NCI-H2227 treated with DMSO at 0.1 percent for 48 hours (cell line): ENCODE data around the gene ARSA.
"Not testable (repeated sequence)": the region's sequence is repeated elsewhere in the genome, so short reads cannot be mapped to it uniquely, and the experiment has no call there.

Source experiments
- DNase-seq: peaks from one replicate; lab custom pipeline; 2025; lab: John Stamatoyannopoulos, UW

ARSA gene

GRCh38 chr22:50654664-50655063 is 26.7 kb upstream of the ARSA start:
- DNase-seq = not testable (repeated sequence)

DNA sequence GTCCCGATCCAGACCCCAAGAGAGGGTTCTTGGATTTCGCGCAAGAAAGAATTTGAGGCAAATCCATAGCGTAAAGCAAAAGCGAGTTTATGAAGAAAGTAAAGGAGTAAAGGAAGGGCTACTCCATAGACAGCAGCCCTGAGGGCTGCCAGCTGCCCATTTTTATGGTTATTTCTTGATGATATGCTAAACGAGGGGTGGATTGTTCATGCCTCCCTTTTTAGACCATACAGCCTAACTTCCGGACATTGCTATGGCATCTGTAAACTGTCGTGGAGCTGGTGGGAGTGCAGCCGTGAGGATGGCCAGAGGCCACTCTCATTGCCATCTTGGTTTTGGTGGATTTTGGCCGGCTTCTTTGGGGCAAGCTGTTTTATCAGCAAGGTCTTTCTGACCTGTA is 25.3 kb upstream of the ARSA start:
- no peak for DNase-seq

DNA sequence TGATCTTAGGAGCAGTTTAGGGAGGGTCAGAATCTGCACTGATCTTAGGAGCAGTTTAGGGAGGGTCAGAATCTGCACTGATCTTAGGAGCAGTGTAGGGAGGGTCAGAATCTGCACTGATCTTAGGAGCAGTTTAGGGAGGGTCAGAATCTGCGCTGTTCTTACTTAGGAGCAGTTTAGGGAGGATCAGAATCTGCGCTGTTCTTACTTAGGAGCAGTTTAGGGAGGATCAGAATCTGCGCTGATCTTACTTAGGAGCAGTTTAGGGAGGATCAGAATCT is 15.8 kb upstream of the ARSA start:
- DNase-seq = not testable (repeated sequence)

DNA sequence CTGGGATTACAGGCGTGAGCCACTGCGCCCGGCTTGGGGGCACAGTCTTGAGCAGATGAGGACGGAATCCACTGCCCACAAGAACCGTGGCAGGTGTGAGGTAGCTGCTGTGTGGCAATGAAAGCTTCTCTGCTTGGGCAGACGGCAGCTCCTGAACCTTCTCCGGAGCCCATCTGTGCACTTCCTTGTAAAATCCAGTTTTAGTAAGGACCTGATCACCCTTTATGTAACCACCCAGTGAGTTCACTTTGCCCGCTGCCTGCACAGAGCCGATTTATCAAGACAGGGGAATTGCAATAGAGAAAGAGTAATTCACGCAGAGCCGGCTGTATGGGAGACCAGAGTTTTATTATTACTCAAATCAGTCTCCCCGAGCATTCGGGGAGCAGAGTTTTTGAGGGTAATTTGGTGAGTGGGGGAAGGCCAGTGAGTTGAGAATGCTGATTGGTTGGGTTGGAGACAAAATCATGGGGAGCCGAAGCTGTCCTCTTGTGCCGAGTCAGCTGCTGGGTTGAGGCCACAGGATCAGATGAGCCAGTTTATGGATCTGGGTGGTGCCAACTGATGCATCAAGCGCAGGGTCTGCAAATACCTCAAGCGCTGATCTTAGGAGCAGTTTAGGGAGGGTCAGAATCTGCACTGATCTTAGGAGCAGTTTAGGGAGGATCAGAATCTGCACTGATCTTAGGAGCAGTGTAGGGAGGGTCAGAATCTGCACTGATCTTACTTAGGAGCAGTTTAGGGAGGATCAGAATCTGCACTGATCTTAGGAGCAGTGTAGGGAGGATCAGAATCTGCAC is 15.3 kb upstream of the ARSA start:
- DNase-seq = not testable (repeated sequence)

DNA sequence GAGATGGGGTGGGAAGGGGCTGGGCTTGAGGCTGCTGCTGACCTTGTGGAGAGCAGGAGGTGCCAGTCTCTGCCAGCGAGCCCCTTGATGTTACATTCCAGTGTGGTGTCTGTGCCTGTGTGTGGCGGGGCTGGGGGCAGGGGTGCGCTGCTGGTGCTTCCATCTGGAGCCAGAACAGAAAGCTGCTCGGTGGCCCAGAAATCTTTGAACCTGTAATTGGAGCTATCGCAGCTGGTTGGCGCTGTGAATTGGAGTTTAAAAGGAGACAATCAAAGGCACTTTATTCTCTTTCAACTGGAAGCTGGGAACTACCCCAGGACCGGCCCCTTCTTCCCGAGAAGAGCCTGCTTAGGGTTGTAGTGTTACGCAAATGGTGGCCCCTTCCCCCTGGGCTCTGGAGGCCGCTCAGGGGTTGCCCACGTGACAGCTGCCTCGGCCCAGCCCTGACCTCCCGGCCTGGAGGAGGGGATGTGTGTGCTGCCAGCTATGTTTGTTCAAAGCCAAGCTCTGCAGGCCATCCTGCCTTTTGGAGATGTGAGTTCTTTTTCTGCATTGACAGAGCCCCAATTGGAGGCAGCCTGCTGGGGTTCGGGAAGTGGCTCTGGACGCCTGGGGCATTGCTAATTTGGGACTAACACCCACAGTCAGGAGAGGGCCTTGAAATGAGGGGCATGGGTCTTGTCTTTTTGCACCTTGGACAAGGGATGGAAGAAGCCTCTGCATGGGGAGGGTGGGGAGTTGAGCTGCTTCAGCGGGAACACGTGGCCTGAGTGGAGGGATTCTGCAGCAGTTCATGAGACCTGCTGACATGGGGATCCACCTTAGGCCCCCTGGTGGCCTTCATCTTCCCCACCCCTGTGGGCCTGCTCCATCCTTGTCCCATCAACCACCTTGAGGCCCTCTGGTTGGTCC is 14.0 kb upstream of the ARSA start:
- no peak for DNase-seq

DNA sequence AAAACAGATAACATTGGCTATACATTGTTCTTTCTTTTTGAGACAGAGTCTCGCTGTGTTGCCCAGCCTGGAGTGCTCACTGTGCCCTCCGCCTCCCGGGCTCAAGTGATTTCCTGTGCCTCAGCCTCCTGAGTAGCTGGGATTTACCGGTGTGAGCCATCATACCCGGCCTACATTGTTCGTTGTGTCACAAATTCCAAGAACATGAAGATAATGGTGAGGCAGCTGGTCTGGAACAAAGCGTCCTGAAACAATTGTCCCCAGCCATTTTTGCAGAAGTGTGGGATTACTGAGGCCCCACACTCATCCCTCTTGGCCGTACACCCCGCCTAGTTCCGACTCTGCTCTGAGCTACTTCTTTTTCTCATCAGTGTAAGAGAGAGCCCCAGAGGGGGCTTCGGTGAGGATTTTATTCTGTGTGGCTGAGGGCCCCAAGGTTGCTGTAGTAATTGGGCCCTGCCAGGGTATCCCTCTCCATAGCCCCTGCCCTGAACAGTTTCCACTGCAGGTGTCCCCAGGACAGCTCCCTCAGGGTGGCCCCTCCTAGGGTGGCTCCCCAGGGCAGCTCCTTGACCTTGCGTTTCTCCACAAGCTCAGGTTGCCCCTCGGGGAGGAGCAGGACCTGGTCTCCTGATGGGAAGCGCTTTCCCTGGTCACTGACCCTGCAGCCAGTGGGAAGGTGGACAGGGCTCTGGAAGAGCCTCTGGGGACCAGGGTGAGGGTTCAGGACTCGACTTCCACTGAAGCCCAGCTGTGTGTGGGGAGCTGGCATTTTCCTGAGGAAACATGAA is 13.1 kb upstream of the ARSA start:
- no peak for DNase-seq

- not testable (repeated sequence) for DNase-seq
Measured at GRCh38 chr22:50640296-50640695, 12.3 kb upstream of the ARSA start.

GRCh38 chr22:50635591-50635990 is 7.6 kb upstream of the ARSA start:
- DNase-seq = no peak

DNA sequence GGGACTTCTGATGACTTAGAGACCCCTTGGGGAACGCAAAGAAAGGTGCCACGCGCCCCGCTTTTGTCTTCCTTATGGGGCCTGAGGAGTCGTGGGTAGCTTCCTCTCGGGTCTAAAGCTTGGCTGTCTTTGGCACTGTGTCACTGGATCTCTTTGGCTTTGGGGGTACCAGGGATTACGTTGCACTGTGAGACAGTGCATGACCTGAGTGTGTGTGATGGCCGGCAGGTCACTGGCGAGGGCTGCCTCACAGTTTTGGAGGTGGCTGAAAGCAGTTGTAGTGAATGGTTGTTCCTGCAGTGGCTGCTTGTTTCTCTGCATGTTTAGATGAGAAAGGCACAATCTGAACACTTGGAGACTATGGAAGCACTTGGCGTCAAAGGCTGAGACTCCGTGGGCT is 5.8 kb upstream of the ARSA start:
- DNase-seq = no peak

- DNase-seq = no peak
Measured at GRCh38 chr22:50633086-50633485, 5.1 kb upstream of the ARSA start.

DNA sequence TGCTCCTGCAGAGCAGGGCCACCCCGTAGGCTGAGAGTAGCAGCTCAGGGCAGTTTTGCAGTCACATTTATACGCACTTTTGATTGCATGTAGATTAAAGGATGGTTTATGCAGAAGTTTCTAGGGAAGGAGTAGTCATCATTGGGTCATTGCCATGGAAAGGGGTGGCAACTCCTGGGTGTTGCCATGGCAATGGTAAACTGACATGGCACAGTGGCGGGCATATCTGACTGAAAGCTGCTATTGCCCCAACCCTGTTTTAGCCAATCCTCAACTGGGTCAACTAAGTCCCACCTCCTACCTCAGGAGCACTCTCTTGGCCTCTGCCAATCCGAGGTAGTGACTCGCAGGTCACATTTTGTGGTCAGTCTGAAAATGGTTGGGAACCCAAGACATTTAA is 2.4 kb upstream of the ARSA start:
- DNase-seq = no peak

DNA sequence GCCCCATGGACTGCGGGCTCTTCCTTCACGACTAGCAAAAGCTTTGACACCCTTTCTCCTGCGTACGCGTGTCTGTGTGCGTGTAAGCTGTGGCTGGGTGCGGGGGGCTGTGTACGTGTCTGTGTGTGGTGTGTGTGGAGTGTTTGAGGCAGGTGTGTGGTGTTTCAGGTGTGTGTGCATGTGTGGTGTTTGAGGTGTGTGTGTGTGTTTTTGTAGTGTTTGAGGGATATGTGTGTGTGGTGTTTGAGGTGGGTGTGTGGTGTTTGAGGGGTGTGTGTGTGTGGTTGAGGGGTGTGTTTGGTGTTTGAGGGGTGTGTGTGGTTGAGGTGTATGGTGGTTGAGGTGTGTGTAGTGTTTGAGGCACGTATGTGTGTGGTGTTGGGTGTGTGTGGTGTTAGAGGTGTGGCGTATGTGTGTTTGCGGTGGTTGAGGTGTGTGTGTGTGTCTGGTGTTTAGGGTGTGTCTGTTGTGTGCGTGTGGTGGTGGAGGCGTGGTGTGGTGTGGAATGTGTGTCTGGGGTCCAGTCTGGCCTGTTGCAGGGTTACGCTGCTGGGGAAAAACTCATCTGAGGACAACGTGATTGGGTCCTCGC is 687 bp upstream of the ARSA start:
- no peak for DNase-seq

DNA sequence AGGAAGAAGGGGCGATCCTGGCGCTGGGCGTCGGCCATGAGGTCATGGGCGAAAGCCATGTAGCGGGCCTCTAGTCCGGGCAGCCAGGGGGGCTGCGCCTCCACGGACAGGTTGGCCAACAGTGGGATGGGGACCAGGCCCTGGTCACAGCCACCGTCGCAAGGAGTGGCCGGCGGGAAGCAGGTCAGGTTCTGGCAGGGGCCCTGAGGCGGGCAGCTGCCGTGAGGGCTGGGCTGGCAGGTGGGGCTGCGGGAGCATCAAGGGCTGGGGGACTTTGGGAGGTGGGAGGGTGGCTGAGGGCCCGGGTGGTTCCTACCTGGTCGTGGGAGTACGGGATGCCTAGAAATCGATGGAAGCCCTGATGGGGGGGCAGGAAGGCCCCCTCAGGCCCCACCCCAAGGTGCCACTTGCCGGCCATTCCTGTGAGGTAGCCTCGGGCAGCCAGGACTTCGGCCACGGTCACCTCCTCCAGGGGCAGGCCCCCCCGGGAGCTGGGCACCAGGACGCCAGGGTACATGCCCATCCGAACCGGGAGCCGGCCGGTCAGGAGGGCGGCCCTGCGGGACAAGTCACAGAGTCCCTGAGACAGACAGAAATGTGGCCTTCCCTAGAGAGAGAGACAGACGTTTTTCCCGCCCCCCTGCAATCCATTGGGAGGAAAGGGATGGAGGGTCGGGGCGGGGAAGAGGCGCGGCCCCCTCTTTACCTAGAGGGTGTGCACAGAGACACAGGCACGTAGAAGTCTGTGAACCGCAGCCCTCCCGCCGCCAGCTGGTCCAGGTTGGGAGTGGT is 906 bp downstream of the ARSA start:
- DNase-seq = no peak

DNA sequence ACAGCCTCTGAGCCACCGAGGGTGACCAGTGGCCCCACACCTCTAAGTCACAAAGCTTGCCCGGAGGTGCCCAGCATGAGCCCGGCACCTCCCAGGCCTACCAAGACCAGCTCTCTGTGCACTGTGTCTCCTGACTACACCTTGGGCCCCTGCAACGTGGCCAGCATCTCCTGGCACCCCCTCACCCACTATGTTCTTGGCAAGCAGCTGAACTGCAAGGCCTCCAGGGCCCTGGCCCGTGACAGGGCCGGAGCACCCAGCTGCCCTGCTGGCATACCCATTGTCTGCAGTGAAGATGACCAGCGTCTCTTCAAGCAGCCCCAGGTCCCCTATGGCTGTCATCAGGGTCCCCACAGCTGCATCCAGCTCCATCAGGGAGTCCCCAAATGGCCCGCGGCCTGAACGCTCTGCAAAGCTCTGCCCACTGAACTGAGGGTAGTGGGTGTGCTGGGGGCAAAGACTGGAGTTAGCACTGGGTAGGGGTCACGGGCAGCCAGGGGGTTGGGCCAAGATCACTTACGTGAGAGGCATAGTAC is 1.6 kb downstream of the ARSA start:
- no peak for DNase-seq

DNA sequence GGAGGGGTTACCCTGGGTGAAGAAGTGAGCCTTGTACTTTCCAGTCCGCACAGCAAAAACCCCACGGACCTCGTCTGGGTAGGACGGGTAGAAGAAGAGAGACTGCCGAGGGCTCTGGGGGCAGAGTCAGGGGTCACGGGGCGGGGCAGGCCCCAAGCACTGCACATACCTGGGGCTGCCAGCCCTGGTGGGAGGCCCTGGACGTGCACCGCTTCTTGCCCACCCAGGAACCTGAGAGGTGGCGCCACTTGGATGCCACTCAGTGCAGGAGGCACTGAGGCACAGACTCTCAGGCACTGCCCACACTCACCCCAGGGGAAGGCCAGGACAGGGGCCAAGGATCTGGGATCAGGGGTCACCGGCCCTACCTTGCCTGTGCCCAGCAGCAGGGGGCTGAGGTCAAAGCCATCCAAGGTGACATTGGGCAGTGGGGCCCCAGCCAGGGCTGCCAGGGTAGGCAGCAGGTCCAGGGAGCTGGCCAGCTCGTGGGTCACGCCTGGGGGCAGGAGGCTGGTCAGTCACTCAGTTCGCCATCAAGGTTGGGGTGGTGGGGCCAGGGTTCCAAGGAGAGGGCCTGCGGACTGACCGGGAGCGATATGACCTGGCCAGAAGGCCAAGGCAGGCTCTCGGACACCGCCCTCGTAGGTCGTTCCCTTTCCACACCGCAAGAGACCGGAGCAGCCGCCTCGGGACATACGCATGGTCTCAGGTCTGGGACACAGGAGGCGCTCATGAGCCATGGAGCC is 2.2 kb downstream of the ARSA start:
- DNase-seq = no peak

DNA sequence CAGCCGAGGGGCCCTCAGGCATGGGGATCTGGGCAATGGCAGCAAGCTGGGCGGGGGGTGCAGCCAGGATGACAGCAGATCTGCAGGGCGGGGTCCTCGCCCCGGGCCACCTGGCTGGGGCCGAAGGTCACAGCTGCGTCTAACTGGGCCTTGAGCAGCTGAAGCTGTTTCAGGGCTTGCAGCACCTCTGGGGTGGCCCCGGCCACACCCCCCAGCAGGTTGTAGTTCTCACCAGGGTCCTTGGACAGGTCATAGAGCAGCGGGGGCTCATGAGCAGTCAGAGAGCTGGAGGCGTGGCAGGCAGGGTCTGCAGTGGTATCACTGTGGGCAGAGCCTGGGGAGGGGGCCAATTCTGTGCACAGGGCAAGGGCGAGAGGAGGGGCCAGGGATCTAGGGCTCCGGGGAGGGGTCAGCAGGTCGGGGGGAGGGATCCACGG is 2.8 kb downstream of the ARSA start:
- no peak for DNase-seq

GRCh38 chr22:50624347-50625130 is 3.4 kb downstream of the ARSA start:
- DNase-seq = no peak

DNA sequence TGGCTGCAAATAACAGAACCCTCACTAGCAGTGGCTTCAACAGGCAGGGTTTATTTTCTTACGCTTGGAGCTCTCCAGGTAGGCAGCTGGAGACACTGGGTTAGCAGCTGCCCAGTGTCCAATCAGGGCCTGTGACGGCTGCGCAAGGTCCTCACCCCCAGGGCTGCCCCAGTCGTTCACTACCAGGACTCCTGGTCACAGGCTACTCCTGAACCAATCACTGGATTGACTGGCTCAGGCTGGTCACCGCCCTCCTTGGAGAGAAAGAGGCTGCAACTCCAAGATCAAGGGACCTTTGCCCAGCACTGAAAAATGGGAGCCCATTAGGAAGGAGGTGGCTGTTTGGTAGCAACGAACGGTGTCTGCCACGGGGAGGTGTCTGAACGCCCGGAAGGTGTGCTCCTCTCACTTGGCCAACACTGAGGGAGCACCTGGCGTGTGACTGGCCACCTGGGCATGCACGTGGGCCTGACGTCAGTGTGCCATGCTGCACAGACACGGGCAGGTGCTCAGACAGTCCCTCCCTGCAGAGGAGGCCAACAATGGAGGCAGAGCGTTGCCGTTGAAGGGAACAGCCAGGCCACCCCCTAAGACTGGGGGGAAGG is 5.1 kb downstream of the ARSA start:
- DNase-seq = no peak
